ENCODE data around the gene ADRA2C.

ADRA2C gene

GRCh38 chr4:3780347-3781171, 14.4 kb downstream of the ADRA2C start:
- no peak for DNase-seq

GRCh38 chr4:3781193-3781886, 15.2 kb downstream of the ADRA2C start:
- no peak for DNase-seq

GRCh38 chr4:3781997-3782930, 16.1 kb downstream of the ADRA2C start:
- no peak for DNase-seq

- no peak for DNase-seq
Measured at GRCh38 chr4:3783693-3784306, 17.6 kb downstream of the ADRA2C start.

GRCh38 chr4:3784454-3785291, 18.5 kb downstream of the ADRA2C start:
- no peak for DNase-seq

GRCh38 chr4:3785292-3785565, 19.0 kb downstream of the ADRA2C start:
- DNase-seq, result no peak

- DNase-seq, result no peak
Measured at GRCh38 chr4:3786196-3786869, 20.1 kb downstream of the ADRA2C start.

- DNase-seq, result no peak
Measured at GRCh38 chr4:3787489-3788365, 21.5 kb downstream of the ADRA2C start.

- DNase-seq, result no peak
Measured at GRCh38 chr4:3788366-3788660, 22.1 kb downstream of the ADRA2C start.

- no peak for DNase-seq
Measured at GRCh38 chr4:3789587-3789986, 23.4 kb downstream of the ADRA2C start.

GRCh38 chr4:3790006-3790561, 23.9 kb downstream of the ADRA2C start:
- DNase-seq, result no peak

GRCh38 chr4:3791256-3791655, 25.1 kb downstream of the ADRA2C start:
- no peak for DNase-seq

- DNase-seq, result no peak
Measured at GRCh38 chr4:3791910-3792542, 25.8 kb downstream of the ADRA2C start.

- DNase-seq, result no peak
Measured at GRCh38 chr4:3792813-3793212, 26.6 kb downstream of the ADRA2C start.

GRCh38 chr4:3793545-3793944, 27.4 kb downstream of the ADRA2C start:
- DNase-seq, result no peak

GRCh38 chr4:3796960-3797359, 30.8 kb downstream of the ADRA2C start:
- DNase-seq, result no peak

GRCh38 chr4:3797831-3798790, 31.9 kb downstream of the ADRA2C start:
- no peak for DNase-seq

GRCh38 chr4:3799496-3799895, 33.3 kb downstream of the ADRA2C start:
- DNase-seq, result no peak

GRCh38 chr4:3800351-3800750, 34.2 kb downstream of the ADRA2C start:
- no peak for DNase-seq
